ENCODE data around the gene MRGPRD.

GRCh38 chr11:68978626-68978930 lies 2.2 kb downstream of the MRGPRD start:
- TF ChIP-seq POLR2A (IDR thresholded peaks at IDR 0.05) (no peak), CTCF (IDR thresholded peaks at IDR 0.05) (no peak)
